RPMI7951 (cell line): ENCODE data around the gene SYT17. TPM values are rescaled to one million over a fixed set of nuclear protein-coding genes. Genes with fewer than 3 reads are reported as not detected.

Experiments used
- DNase-seq: peaks from one replicate; pipeline ENCODE4 v3.0.0-alpha.2; 2012; ENCODE audit warnings: low read depth
- total RNA-seq: library from RNA; depleted of rRNA; stranded (reverse); fragments of >200 nt; shearing (Covaris generic); gene quantifications from 2 replicates; pipeline ENCODE4 v1.2.3, GENCODE V29; 2014; rRNA removed

Gene SYT17
- total RNA-seq: 0.20 and 0.24 TPM in 2 replicates

- DNase-seq: peak; percentile 53
Measured at GRCh38 chr16:19167710-19168370, at the start of gene SYT17. Gene SYT17 (plus strand): TSS chr16:19168240. CDS start chr16:19168647, 407 bp downstream.

GRCh38 chr16:19118938-19119431 is 49.1 kb upstream of the SYT17 start:
- DNase-seq: peak; percentile 91

- DNase-seq: peak; percentile 66
Measured at GRCh38 chr16:19119564-19119963, 48.5 kb upstream of the SYT17 start.

- DNase-seq: no peak
Measured at GRCh38 chr16:19123535-19124178, 44.4 kb upstream of the SYT17 start.

GRCh38 chr16:19126300-19126699 is 41.7 kb upstream of the SYT17 start:
- DNase-seq: no peak

GRCh38 chr16:19127205-19127604 is 40.8 kb upstream of the SYT17 start:
- no peak for DNase-seq

GRCh38 chr16:19127674-19128131 is 40.3 kb upstream of the SYT17 start:
- no peak for DNase-seq

GRCh38 chr16:19128454-19129200 is 39.4 kb upstream of the SYT17 start:
- DNase-seq: no peak

- DNase-seq: no peak
Measured at GRCh38 chr16:19130385-19130784, 37.7 kb upstream of the SYT17 start.

- peak; percentile 89 for DNase-seq
Measured at GRCh38 chr16:19130852-19131824, 36.9 kb upstream of the SYT17 start.

GRCh38 chr16:19131825-19132218 is 36.2 kb upstream of the SYT17 start:
- no peak for DNase-seq

- no peak for DNase-seq
Measured at GRCh38 chr16:19132255-19132654, 35.8 kb upstream of the SYT17 start.

- no peak for DNase-seq
Measured at GRCh38 chr16:19132898-19133297, 35.1 kb upstream of the SYT17 start.

- no peak for DNase-seq
Measured at GRCh38 chr16:19133600-19133999, 34.4 kb upstream of the SYT17 start.

- no peak for DNase-seq
Measured at GRCh38 chr16:19135201-19135842, 32.7 kb upstream of the SYT17 start.

- DNase-seq: no peak
Measured at GRCh38 chr16:19135896-19136438, 32.1 kb upstream of the SYT17 start.

- no peak for DNase-seq
Measured at GRCh38 chr16:19136549-19137196, 31.4 kb upstream of the SYT17 start.

GRCh38 chr16:19137201-19138128 is 30.6 kb upstream of the SYT17 start:
- no peak for DNase-seq

- peak; percentile 76 for DNase-seq
Measured at GRCh38 chr16:19138601-19139000, 29.4 kb upstream of the SYT17 start.
